HG03108 (cell line): ENCODE measurements around the gene GLI1.
"Not testable (repeated sequence)": the region's sequence is repeated elsewhere in the genome, so short reads cannot be mapped to it uniquely, and the experiment has no call there.

ENCODE experiments used
- ATAC-seq: cut with Tn5 transposase; IDR thresholded peaks from one replicate; pipeline ENCODE4 v1.9.1; 2021; ENCODE audit warnings: moderate library complexity; ENCODE audit not compliant: unreplicated experiment

The GLI1 gene

GRCh38 chr12:57496822-57497221 is 37.2 kb downstream of the GLI1 start:
- no peak for ATAC-seq

DNA sequence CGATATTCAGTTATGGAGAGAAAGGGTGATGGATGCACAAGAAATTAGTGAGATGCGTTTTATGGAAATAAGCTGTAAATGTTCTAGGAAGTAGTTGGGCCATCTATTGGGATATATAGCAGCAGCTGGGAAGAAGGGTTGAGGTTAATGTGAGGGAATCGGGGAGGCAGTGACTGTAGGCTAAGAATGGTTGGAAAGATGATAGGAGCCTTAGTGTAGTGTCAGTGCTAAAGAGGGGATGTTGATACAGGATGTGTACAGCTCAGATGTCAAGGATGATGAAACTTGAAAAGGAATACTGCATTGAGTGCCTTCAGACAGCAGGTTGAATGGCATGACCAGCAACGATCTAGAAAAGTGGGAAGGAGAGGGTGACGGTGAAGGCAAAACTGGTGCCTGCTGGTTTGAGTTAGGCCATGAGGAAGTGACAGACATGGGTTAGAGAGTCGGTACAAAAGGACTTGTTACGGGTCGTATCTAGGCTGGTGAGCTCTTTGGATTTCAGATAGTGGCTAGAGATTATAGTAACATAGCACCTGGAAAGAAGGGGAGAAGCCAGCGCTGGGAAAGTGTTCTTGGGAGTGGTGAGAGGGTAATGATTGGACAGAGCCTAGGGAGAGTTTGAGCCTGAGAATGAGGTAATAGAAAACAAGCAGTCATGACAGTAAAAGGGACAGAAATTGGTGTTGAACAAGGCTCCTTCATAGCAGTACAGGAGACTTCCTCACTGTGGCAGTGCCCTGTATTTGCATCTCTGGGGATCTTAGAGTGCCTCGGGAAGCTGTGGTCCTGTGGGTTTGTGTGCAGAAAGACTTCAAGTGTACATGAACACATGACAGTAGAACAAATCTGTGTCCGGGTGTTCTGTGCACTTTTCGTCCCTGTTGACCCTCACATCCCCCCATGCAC is 37.9 kb downstream of the GLI1 start:
- ATAC-seq: no peak

- ATAC-seq: no peak
Observed at GRCh38 chr12:57498132-57498502, 38.5 kb downstream of the GLI1 start.

DNA sequence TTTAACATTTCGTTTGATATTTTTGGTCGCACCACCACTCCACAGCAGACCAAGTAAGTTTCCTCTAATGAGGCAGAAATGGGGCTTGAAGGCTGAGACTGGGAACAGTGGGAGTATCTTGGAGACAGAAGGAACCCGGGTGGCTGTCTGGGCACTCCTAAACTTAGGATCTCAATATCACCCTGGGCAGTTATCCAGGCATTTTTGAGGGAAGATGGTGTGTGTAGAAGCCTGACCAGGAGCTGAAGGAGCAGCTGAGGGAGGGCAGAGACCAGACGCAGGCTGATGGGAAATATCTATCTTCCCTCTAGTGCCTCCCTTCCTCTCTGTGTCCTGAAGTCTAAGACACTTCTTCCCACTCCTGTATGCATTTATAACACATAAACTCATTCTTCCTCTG is 39.0 kb downstream of the GLI1 start:
- no peak for ATAC-seq

- no peak for ATAC-seq
Observed at GRCh38 chr12:57500213-57500612, 40.6 kb downstream of the GLI1 start.

- ATAC-seq: not testable (repeated sequence)
Observed at GRCh38 chr12:57502311-57502969, 42.9 kb downstream of the GLI1 start.

DNA sequence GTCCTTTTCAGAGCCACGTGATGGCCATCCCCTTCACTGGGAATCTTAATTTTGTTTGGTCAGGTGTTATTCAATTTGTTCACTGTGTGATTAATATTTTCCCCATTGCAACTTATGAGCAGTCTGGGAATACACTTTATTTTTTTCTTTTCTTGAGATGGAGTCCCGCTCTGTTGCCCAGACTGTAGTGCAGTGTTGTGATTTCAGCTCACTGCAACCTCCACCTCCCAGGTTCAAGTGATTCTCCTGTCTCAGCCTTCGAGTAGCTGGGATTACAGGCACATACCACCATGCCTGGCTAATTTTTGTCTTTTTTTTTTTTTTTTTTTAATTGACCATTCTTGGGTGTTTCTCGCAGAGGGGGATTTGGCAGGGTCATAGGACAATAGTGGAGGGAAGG is 47.0 kb downstream of the GLI1 start:
- ATAC-seq: not testable (repeated sequence)

DNA sequence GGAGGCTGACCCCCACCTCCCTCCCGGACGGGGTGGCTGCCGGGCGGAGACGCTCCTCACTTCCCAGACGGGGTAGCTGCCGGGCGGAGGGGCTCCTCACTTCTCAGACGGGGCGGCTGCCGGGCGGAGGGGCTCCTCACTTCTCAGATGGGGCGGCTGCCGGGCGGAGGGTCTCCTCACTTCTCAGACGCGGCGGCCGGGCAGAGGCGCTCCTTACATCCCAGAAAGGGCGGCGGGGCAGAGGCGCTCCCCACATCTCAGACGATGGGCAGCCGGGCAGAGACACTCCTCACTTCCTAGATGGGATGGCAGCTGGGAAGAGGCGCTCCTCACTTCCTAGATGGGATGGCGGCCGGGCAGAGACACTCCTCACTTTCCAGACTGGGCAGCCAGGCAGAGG is 48.2 kb downstream of the GLI1 start:
- not testable (repeated sequence) for ATAC-seq

GRCh38 chr12:57511161-57511560 is 51.6 kb downstream of the GLI1 start:
- ATAC-seq: no peak

DNA sequence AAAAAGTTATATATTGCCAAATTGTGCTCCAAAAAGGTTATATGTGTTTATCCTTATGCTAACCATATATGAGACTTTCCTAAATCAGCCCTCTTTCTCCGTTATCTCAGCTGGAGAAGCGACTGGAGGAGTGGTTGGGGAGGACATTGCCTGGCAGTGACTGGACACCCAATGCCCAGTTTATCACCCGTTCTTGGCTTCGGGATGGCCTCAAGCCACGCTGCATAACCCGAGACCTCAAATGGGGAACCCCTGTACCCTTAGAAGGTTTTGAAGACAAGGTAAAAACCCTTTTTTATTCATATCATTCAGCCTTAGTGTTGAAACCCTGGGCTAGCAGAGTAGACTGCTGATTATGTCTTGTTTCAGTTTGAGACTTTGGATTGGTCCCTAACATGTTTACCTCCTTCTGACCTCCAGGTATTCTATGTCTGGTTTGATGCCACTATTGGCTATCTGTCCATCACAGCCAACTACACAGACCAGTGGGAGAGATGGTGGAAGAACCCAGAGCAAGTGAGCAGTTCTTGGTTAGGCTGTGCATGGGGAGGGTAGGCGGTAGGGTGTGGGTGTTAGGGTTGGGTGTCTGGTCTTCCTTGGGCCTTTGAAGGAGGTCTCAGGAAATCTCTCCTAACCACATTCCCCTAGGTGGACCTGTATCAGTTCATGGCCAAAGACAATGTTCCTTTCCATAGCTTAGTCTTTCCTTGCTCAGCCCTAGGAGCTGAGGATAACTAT is 52.2 kb downstream of the GLI1 start:
- no peak for ATAC-seq

GRCh38 chr12:57512665-57513064 is 53.1 kb downstream of the GLI1 start:
- ATAC-seq: no peak

GRCh38 chr12:57513266-57513665 is 53.7 kb downstream of the GLI1 start:
- no peak for ATAC-seq

- ATAC-seq: not testable (repeated sequence)
Observed at GRCh38 chr12:57513677-57514076, 54.1 kb downstream of the GLI1 start.

GRCh38 chr12:57514246-57514645 is 54.7 kb downstream of the GLI1 start:
- ATAC-seq: not testable (repeated sequence)

DNA sequence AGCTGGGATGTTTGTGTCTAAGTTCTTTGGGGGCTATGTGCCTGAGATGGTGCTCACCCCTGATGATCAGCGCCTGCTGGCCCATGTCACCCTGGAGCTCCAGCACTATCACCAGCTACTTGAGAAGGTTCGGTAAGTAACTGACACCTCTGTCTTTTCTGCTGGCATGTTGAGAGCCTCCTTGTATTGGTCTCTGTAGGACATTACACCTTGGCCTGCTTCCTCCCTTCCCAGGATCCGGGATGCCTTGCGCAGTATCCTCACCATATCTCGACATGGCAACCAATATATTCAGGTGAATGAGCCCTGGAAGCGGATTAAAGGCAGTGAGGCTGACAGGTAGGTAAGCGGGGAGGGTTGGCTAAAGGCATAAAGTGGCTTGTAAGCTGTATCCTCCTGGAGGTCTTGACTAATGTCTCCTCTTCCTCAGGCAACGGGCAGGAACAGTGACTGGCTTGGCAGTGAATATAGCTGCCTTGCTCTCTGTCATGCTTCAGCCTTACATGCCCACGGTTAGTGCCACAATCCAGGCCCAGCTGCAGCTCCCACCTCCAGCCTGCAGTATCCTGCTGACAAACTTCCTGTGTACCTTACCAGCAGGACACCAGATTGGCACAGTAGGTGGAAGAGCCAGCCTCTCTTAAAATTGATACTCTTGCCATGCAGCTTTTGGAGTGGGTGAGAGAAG is 55.3 kb downstream of the GLI1 start:
- no peak for ATAC-seq

DNA sequence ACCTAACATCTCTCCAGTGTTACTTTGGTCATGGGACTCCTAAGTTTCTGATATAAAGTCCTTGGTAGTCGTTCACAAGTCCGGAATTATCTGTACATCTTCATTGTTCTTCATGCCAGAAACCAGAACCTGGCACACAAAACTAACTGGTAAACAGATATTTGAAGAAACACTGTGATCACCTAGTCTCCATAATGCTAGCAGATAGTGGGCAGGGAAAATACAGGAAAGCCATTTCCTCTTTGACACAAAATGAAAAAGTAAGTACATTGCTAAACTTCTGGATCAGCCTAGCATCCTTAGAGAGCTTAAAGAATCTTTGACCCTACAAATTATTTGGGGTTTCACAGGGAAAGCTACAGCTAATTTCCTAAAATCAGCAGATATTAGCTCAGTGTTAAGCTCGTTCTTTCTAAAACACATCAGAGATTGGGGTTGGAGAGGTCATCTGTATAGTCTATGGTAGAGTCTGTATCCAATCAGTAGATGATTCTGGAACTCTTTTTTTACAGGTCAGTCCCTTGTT is 55.9 kb downstream of the GLI1 start:
- ATAC-seq: no peak

GRCh38 chr12:57515934-57516541 is 56.5 kb downstream of the GLI1 start:
- no peak for ATAC-seq

DNA sequence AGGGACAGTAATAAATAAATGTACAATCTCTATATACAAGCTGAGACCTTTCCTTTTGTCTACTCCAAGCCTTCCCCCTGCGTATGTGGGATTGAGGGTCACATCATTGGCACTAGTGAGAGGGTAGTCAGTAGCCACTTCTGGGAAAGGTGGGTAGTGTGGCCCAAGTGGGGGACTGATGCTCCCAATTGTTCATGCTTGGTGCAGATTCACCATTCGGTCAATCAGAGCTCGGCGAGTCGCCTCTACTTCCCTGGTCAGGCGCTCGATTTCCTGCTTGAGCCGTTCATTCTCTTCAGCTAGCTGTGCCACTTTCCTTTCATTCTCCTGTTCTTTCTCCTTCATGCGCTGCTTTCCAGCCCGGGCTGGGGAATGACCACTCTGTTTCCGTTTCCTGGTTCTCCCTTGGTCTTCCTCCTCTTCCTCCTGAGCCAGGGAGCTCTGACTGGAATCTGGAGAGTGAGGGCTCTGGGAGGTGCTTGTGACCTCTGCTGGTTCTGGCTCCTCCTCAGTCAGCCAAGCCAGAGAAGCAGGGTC is 57.1 kb downstream of the GLI1 start:
- no peak for ATAC-seq

DNA sequence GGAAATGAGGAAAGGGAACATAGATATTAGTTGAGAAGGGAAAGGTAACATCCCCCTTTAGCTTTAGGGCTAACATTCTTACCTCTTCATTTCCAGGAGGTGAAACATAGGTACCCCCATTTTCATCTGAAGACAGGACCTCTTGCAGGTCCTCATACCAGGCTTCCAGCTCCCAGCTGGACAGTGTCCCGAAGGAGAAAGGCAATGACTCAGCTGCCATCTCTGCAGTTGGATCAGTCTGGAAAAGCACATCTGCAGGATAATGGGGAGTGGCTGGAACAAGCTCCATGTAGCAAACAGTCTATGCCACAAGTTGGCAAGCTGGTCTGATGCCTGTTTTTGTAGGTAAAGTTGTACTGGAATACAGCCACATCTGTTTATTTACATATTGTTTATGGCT is 57.6 kb downstream of the GLI1 start:
- no peak for ATAC-seq

GRCh38 chr12:57517718-57518117 is 58.1 kb downstream of the GLI1 start:
- ATAC-seq: not testable (repeated sequence)
